Suprapubic skin (tissue), 4 donors: ENCODE data around the gene SPTLC3. TPM values are rescaled to one million over a fixed set of nuclear protein-coding genes. Genes with fewer than 3 reads are reported as not detected.
"Not testable (repeated sequence)": the region's sequence is repeated elsewhere in the genome, so short reads cannot be mapped to it uniquely, and the experiment has no call there.

Source experiments
- DNase-seq, 2 donors: peaks; one replicate each; pipeline ENCODE4 v3.0.0-alpha.2; 2019; ENCODE audit warnings: low spot score in 2 of 2
- H3K27ac ChIP-seq: fragments of 200-600 bp; sonication (generic); one replicate; pipeline ENCODE4 v1.5.1; 2019
- H3K27me3 ChIP-seq: fragments of 200-600 bp; sonication (generic); one replicate; pipeline ENCODE4 v1.5.1; 2019
- H3K36me3 ChIP-seq: fragments of 200-600 bp; sonication (generic); one replicate; pipeline ENCODE4 v1.5.1; 2019
- H3K4me1 ChIP-seq: fragments of 200-600 bp; sonication (generic); one replicate; pipeline ENCODE4 v1.5.1; 2019
- H3K4me3 ChIP-seq: fragments of 200-600 bp; sonication (generic); one replicate; pipeline ENCODE4 v1.5.1; 2019; ENCODE audit warnings: mild to moderate bottlenecking
- H3K9me3 ChIP-seq: fragments of 200-600 bp; sonication (generic); one replicate; pipeline ENCODE4 v1.5.1; 2019
- CTCF ChIP-seq, 2 donors: fragments of 200-600 bp in 1 of 2; fragments of 450-650 bp in 1 of 2; sonication (generic) in 1 of 2; IDR thresholded peaks; one replicate each; pipeline ENCODE4 v1.5.1; 2016 to 2019; ENCODE audit warnings: antibody characterized with exemption in 2 of 2, mild to moderate bottlenecking in 1 of 2, moderate library complexity in 1 of 2
- EP300 ChIP-seq: sonication (generic); formaldehyde crosslinking; IDR thresholded peaks from one replicate; pipeline ENCODE4 v1.6.1; 2017; ENCODE audit warnings: antibody characterized with exemption
- POLR2A ChIP-seq, 2 donors: fragments of 450-650 bp; IDR thresholded peaks; one replicate each; pipeline ENCODE4 v1.6.1; 2017; ENCODE audit warnings: antibody characterized with exemption in 2 of 2, mild to moderate bottlenecking in 2 of 2, moderate library complexity in 2 of 2
- POLR2AphosphoS5 ChIP-seq, 3 donors: sonication (generic); formaldehyde crosslinking; IDR thresholded peaks; one replicate each; pipeline ENCODE4 v1.6.1; 2017; ENCODE audit warnings: antibody characterized with exemption in 3 of 3
- WGBS: methylation state at CpG from one replicate; pipeline ENCODE4 v1.1.5; 2018; 5-methylcytosine and 5-hydroxymethylcytosine counted together
- total RNA-seq, 4 donors: library from RNA; depleted of rRNA; stranded (reverse); fragments of >200 nt; gene quantifications; one replicate each; pipeline ENCODE4 v1.1.0, GENCODE V29; 2016

Gene SPTLC3
- total RNA-seq, 4 donors from 2014 or later = 54.1 to 83.0 (median 64.7) TPM

GRCh38 chr20:12978613-12979495 lies 29.9 kb upstream of the SPTLC3 start:
- H3K4me3 ChIP-seq = no peak overlapping the region
- no peak for TF ChIP-seq EP300
- TF ChIP-seq CTCF (IDR thresholded peaks at IDR 0.05) = no peak
- TF ChIP-seq POLR2AphosphoS5 (IDR thresholded peaks at IDR 0.05) = no peak
- no peak for TF ChIP-seq POLR2A (IDR thresholded peaks at IDR 0.05)
- DNase-seq = no peak
- H3K9me3 ChIP-seq = no peaks in the 10 kb centered on the region
- no peak overlapping the region for H3K27ac ChIP-seq
- H3K36me3 ChIP-seq = no peaks in the 10 kb centered on the region
- no peaks in the 10 kb centered on the region for H3K4me1 ChIP-seq
- WGBS = 77% methylated on average over 4 of the region's 4 CpGs
- H3K27me3 ChIP-seq = no peaks in the 10 kb centered on the region

GRCh38 chr20:12979713-12980112 lies 29.1 kb upstream of the SPTLC3 start:
- 87% methylated on average over 3 of the region's 3 CpGs for WGBS
- not testable (repeated sequence) for H3K27ac ChIP-seq, H3K4me1 ChIP-seq, H3K4me3 ChIP-seq, H3K27me3 ChIP-seq, H3K36me3 ChIP-seq, DNase-seq, H3K9me3 ChIP-seq

- Histone ChIP-seq H3K4me3 (no peak overlapping the region), H3K27ac (no peak overlapping the region), H3K9me3 (no peaks in the 10 kb centered on the region), H3K27me3 (no peaks in the 10 kb centered on the region), H3K36me3 (no peaks in the 10 kb centered on the region), H3K4me1 (peaks cover 9% of the 10 kb centered on the region)
- 65% methylated on average over 2 of the region's 2 CpGs for WGBS
- no peak for DNase-seq
- TF ChIP-seq POLR2AphosphoS5 (IDR thresholded peaks at IDR 0.05) (no peak), CTCF (IDR thresholded peaks at IDR 0.05) (no peak), EP300 (no peak), POLR2A (IDR thresholded peaks at IDR 0.05) (no peak)
Observed at GRCh38 chr20:12982098-12982497, 26.7 kb upstream of the SPTLC3 start.

GRCh38 chr20:12984069-12984765 lies 24.6 kb upstream of the SPTLC3 start:
- Histone ChIP-seq H3K4me1 (peaks cover 9% of the 10 kb centered on the region), H3K36me3 (no peaks in the 10 kb centered on the region), H3K27ac (no peak overlapping the region), H3K9me3 (no peaks in the 10 kb centered on the region), H3K4me3 (no peak overlapping the region), H3K27me3 (no peaks in the 10 kb centered on the region)
- 72% methylated on average over 2 of the region's 2 CpGs for WGBS
- TF ChIP-seq POLR2AphosphoS5 (IDR thresholded peaks at IDR 0.05) (no peak), EP300 (no peak), POLR2A (IDR thresholded peaks at IDR 0.05) (no peak), CTCF (IDR thresholded peaks at IDR 0.05) (no peak)
- DNase-seq = no peak

- Histone ChIP-seq H3K27ac (no peak overlapping the region), H3K9me3 (no peaks in the 10 kb centered on the region), H3K4me3 (no peak overlapping the region), H3K36me3 (no peaks in the 10 kb centered on the region), H3K4me1 (peaks cover 9% of the 10 kb centered on the region), H3K27me3 (no peaks in the 10 kb centered on the region)
- TF ChIP-seq CTCF (IDR thresholded peaks at IDR 0.05) (no peak), EP300 (no peak), POLR2AphosphoS5 (IDR thresholded peaks at IDR 0.05) (no peak), POLR2A (IDR thresholded peaks at IDR 0.05) (no peak)
- WGBS = 40% methylated on average over 2 of the region's 2 CpGs
- no peak for DNase-seq
Observed at GRCh38 chr20:12984863-12985262, 23.9 kb upstream of the SPTLC3 start.
